Kidney (tissue), 14 donors: ENCODE results near the gene ANXA4. TPM values are rescaled to one million over a fixed set of nuclear protein-coding genes. Genes with fewer than 3 reads are reported as not detected.

Source experiments
- DNase-seq, 5 donors: peaks; one replicate each; pipeline ENCODE4 v3.0.0-alpha.2; 2013 to 2020
- FAIRE-seq: peaks from 2 replicates; lab custom pipeline; 2012; peaks lifted over from hg19 to GRCh38; lab: Jason Lieb, UNC
- H3K27ac ChIP-seq, 2 donors: one replicate each; pipeline ENCODE4 v1.7.0; 2013; ENCODE audit warnings: low read depth in 2 of 2, low read length in 2 of 2, inconsistent platforms in 1 of 2
- H3K27me3 ChIP-seq: one replicate; pipeline ENCODE4 v1.7.1; 2013; ENCODE audit warnings: low read length, inconsistent platforms; ENCODE audit not compliant: control insufficient read depth, insufficient read depth
- H3K36me3 ChIP-seq, 3 donors: one replicate each; pipeline versions ENCODE4 v1.7.0 to v1.7.1; 2013; ENCODE audit warnings: low read length in 3 of 3, control low read depth in 1 of 3, inconsistent platforms in 1 of 3; ENCODE audit not compliant: insufficient read depth in 3 of 3, control insufficient read depth in 2 of 3
- H3K4me1 ChIP-seq, 3 donors: one replicate each; pipeline versions ENCODE4 v1.7.0 to v1.7.1; 2013; ENCODE audit warnings: low read length in 3 of 3, inconsistent platforms in 1 of 3, low read depth in 1 of 3; ENCODE audit not compliant: control insufficient read depth in 2 of 3, insufficient read depth in 2 of 3
- H3K4me3 ChIP-seq, 3 donors: one replicate each; pipeline versions ENCODE4 v1.7.0 to v1.8.1; 2013; ENCODE audit warnings: low read length in 3 of 3, control low read depth in 1 of 3, inconsistent platforms in 1 of 3
- H3K9ac ChIP-seq, 3 donors: one replicate each; pipeline versions ENCODE4 v1.7.0 to v1.7.1; 2013; ENCODE audit warnings: low read length in 3 of 3, control low read depth in 1 of 3, inconsistent platforms in 1 of 3
- H3K9me3 ChIP-seq, 3 donors: one replicate each; pipeline versions ENCODE4 v1.7.0 to v1.7.1; 2013; ENCODE audit warnings: low read length in 3 of 3, control low read depth in 1 of 3, inconsistent platforms in 1 of 3; ENCODE audit not compliant: control insufficient read depth in 2 of 3, insufficient read depth in 1 of 3
- intact Hi-C: fragments of 100-400 bp; cut with DNase I; formaldehyde crosslinking; loops from one replicate; pipeline ENCODE4 v1.11.1; 2022
- polyA plus RNA-seq: library from polyadenylated mRNA; stranded (reverse); fragments of 350-450 nt; fragmentation: Illumina TruSeq; extraction: RNeasy Lipid Tissue Mini Kit (QIAGEN cat#74804); gene quantifications from one replicate; pipeline ENCODE4 v1.2.3, GENCODE V29; 2014; ENCODE audit warnings: low read depth, low replicate concordance; ENCODE audit not compliant: insufficient read depth
- total RNA-seq: library from RNA; stranded (reverse); fragmentation: NEBNext Ultra II Directional; extraction: Animal tissue kit (Norgen Biotek cat#: 25700); gene quantifications from one replicate; pipeline ENCODE4 v1.2.1, GENCODE V29; 2021
- TF ChIP-seq, protein P1 (sequence below): IDR thresholded peaks from 3 replicates; pipeline ENCODE4 v1.5.1; 2012; ENCODE audit warnings: mild to moderate bottlenecking, moderate library complexity, borderline replicate concordance; ENCODE audit not compliant: insufficient read depth; ENCODE audit errors: extremely low read depth
- donor health status: control.
- donor health status: control.
- donor health status: control.
- donor health status: control.
- donor health status: control.
- donor health status: DM: yes; HTN: yes; CAD: no.
- donor health status: Normal renal cell carcinoma (clear cell type).

Gene ANXA4
- total and polyA plus RNA-seq, 2 donors from 2014 or later, result 168 to 287 TPM

DNA sequence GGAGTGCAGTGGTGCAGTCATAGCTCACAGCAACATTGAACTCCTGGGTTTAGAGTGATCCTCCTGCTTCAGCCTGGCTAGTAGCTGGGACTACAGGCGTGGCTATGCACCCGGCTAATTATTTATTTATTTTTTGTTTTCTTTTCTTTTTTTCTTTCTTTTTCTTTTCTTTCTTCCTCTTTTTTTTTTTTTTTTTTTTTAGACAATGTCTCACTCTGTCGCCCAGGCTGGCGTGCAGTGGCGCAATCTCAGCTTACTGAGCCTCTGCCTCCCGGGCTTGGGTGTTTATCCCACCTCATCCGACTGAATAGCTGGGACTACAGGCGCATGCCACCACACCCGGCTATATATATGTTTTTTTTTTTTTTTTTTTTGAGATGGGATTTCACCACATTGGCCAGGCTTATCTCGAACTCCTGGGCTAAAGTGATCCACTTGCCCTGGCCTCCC lies 1.4 kb upstream of the ANXA4 start:
- TF ChIP-seq, protein P1, sequence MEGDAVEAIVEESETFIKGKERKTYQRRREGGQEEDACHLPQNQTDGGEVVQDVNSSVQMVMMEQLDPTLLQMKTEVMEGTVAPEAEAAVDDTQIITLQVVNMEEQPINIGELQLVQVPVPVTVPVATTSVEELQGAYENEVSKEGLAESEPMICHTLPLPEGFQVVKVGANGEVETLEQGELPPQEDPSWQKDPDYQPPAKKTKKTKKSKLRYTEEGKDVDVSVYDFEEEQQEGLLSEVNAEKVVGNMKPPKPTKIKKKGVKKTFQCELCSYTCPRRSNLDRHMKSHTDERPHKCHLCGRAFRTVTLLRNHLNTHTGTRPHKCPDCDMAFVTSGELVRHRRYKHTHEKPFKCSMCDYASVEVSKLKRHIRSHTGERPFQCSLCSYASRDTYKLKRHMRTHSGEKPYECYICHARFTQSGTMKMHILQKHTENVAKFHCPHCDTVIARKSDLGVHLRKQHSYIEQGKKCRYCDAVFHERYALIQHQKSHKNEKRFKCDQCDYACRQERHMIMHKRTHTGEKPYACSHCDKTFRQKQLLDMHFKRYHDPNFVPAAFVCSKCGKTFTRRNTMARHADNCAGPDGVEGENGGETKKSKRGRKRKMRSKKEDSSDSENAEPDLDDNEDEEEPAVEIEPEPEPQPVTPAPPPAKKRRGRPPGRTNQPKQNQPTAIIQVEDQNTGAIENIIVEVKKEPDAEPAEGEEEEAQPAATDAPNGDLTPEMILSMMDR, result no peak
- Histone ChIP-seq H3K9me3 (no peaks in the 10 kb centered on the region), H3K36me3 (no peaks in the 10 kb centered on the region), H3K27me3 (no peaks in the 10 kb centered on the region), H3K27ac (no peak overlapping the region), H3K9ac (peak overlapping the region in 1 of 3 donors; percentile 80), H3K4me3 (peak overlapping the region in 2 of 3 donors; percentile 75 to 92), H3K4me1 (peaks cover 0 to 14% (median 9%) of the 10 kb centered on the region in 3 donors)
- DNase-seq (peak in 1 of 5 donors; percentile 77), FAIRE-seq (no peak)
- intact Hi-C loops, result no loop called here

DNA sequence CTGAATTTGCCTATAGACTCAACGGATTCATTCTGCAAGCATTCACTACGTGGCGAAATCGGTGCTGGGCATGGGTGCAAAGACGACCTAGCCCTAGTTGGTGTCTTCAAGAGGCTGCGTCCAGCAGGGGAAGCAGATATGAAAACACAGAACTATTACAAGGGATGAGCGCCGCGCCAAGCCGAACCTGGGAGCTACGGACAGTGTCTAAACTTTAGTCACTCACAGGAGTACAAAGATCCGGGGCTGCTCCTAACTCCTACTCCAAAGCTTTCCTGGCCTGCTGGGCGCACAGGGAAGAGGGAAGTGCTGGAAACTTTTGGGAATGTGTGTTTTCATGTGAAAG lies 732 bp upstream of the ANXA4 start:
- Histone ChIP-seq H3K36me3 (no peaks in the 10 kb centered on the region), H3K9me3 (no peaks in the 10 kb centered on the region), H3K4me1 (peaks cover 0 to 9% (median 2%) of the 10 kb centered on the region in 3 donors), H3K9ac (peak overlapping the region; percentile 70 to 85 (median 80)), H3K27me3 (no peaks in the 10 kb centered on the region), H3K27ac (peak overlapping the region; percentile 84 to 95), H3K4me3 (peak overlapping the region; percentile 75 to 92 (median 82))
- TF ChIP-seq, protein P1, result no peak
- intact Hi-C loops, result no loop called here
- FAIRE-seq (no peak), DNase-seq (peak; percentile 59 to 81 (median 76))

DNA sequence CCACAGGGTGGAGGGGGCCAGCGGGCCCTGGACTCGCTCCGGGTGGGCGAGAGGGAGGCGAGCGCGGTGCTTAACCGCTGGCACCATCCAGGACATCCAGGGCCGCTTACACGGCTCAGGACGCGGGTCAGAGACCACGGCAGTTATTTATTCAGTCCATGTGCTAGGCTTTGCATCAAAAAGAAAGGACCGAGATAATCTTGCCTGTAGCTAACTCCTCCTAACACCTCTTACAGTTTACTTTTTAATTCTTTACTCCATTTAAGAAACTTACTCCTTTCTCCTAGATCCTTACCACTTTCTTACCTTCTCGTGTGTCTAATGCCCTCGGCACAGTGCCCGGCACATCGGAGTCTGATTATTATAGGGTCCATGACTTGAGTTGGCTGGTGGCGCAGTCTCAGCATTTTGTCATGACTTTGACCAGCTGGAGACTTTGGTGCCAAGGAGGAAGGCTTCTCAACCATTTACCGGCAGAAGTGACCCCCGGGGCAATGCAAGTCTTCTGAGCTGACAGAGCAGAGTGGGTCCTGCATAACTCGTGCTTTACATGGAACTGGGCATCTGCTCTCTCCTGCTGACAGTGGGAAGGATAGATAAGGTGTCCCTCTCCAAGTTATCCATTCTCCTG lies 503 bp downstream of the ANXA4 start:
- intact Hi-C loops, result no loop called here
- Histone ChIP-seq H3K9ac (peak overlapping the region; percentile 37 to 80 (median 37)), H3K4me3 (peak overlapping the region; percentile 46 to 92 (median 75)), H3K27ac (peak overlapping the region; percentile 84 to 95), H3K4me1 (peaks cover 0 to 13% (median 0%) of the 10 kb centered on the region in 3 donors), H3K36me3 (no peaks in the 10 kb centered on the region), H3K9me3 (no peaks in the 10 kb centered on the region), H3K27me3 (no peaks in the 10 kb centered on the region)
- TF ChIP-seq, protein P1, result no peak
- FAIRE-seq (no peak), DNase-seq (peak in 4 of 5 donors; percentile 41 to 71 (median 56))
